Activated CD8-positive, alpha-beta memory T cell treated with anti-CD3 and anti-CD28 coated beads for 48 hours (primary cell): Measurements from ENCODE around the gene CHPF.

Experiments used
- DNase-seq, 3 experiments: peaks; one replicate each; pipeline ENCODE4 v3.0.0-alpha.2; 2020; ENCODE audit warnings: low read depth in 2 of 3, low spot score in 2 of 3

CHPF gene

GRCh38 chr2:219569041-219569440 lies 25.4 kb upstream of the CHPF start:
- DNase-seq = no peak

DNA sequence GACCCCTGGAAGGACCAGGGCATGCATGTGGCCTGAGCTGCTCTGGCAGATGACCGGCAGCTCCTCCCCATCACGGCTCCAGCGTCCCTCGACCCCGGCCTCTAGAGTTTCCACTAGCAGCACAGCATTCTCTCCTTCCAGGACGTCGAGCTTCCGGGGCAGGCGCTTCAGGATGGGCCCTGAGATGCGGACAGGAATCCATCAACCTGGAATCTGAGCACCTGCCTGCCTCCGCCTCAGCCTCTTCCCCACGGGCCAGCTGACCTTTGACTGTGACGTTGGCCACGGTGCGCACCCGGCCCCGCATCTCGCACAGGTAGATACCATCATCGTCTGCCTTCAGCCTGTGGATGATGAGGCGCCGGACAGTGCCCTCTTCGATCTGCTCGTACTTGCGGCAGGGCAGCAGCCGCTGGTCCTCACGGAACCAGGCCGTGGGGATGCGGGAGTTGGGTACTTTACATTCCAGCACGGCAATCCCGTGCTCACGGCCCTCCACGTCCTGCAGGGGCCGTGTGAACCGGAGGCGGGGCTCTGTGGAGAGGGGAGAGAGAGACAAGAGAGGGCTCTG lies 24.3 kb upstream of the CHPF start:
- DNase-seq = no peak

DNA sequence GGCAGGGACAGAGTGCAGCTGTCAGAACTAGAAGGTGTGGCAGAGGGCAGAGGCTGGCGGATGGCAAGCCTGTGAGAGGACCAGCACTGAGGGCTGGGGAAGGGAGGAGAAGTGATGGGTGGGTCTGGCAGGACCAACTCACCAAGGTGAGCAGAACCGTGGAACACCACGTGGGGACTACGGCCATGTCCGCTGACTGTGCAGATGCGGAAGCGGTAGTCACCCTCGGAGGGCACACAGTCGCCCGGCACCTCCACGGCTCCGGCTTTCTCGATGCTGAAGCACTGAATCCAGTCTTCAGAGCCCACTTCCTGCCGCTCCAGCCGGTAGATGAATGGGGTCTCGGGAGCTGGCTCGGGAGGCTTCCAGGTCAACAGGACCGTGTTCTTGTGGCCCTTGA lies 23.5 kb upstream of the CHPF start:
- DNase-seq = no peak

GRCh38 chr2:219566640-219567039 lies 23.0 kb upstream of the CHPF start:
- no peak for DNase-seq

GRCh38 chr2:219565130-219566080 lies 21.8 kb upstream of the CHPF start:
- no peak for DNase-seq

- no peak for DNase-seq
Measured at GRCh38 chr2:219563271-219563928, 19.8 kb upstream of the CHPF start.

- DNase-seq = no peak
Measured at GRCh38 chr2:219562049-219563020, 18.7 kb upstream of the CHPF start.

- no peak for DNase-seq
Measured at GRCh38 chr2:219561179-219562048, 17.8 kb upstream of the CHPF start.

DNA sequence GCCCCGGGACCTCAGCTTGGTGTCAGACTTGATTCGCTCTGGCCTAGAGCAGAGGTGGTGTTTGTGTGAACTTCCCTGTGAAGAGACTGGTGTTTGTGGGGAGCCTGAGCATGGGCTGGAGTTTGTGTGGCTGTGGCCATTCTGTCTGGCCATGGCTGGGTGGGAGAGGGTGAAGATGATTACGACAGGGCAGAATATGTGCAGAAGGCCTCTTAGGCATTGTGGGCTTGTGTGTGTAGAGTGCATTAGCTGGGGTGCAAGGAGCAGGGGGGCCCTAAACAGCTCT lies 17.2 kb upstream of the CHPF start:
- no peak for DNase-seq

GRCh38 chr2:219560037-219560892 lies 16.7 kb upstream of the CHPF start:
- no peak for DNase-seq

DNA sequence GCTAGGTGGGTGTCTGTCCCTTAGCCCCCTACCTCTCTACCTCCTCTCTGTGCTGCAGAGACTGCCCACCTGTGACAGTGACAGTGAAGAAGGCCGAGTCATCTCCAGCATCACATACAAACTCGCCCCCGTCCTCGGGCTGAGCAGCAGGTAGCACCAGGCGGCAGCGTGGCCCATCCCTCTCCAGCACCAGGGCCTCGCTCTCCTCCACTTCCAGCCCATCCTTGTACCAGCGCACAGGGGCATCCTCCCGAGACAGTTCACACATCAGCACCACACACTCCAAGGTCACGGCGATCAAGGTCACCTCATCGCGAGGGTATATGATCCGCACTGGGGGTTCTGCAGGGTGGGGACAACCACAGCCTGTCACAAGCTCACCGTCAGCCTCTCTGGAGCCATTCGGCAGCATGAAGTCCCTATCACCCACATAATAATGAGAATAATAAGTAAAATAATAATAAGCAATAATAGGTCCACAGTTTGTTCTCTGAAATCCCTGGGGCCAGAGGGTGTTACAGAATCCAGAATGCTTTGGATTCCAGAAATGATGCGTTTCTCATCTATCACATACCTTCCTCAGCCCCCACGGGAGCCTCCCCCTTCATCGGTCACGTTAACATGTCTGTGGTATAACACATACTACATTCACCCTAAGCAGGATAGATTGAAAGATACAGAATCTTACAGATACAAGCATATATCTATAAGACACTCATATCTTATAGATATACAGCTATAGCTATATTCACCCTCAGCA lies 15.7 kb upstream of the CHPF start:
- DNase-seq = no peak

DNA sequence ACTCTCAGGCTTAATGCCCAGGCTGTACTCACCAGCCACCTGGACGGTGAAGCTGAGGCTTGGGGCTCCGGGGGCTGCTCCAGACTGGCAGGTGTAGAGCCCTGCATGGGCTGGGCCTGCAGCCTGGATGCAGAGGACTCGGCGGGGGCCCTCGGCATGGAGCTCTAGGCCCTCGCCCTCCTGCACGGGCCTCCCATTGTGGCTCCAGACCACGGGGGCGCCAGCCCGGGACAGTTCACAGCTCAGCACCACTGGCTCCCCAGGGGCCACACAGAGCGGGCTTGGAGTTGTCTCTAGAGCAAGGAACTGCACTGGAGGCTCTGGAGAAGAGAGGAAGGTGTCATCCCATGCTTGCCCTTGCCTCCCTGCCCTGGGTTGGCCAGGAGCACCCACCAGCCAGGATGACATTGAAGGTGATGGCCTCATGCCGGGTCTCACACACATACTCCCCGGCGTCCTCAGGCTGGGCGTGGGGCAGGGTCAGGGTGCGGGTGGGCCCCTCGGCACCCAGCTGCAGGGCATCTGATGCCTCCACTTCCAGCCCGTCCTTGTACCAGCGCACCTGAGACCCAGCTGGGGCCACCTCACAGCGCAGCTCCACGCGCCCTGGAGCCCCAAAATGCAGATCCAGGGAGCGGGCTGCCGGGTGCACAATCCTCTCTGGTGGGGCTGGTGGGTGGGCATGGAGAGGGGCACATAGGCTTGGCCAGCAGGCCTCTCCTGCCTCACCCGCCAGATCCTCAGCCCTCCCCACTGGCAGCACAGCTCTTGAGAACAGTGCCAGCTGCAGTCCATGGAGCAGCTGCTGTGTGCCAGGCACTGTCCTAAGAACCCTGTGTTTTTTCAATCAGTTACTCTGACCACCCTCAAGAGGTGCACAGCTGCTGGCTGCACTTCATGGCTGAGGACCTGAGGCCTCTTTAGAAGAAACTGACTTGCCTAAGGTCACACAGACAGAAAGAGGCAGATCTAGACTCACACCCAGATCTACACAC lies 14.5 kb upstream of the CHPF start:
- DNase-seq = no peak

DNA sequence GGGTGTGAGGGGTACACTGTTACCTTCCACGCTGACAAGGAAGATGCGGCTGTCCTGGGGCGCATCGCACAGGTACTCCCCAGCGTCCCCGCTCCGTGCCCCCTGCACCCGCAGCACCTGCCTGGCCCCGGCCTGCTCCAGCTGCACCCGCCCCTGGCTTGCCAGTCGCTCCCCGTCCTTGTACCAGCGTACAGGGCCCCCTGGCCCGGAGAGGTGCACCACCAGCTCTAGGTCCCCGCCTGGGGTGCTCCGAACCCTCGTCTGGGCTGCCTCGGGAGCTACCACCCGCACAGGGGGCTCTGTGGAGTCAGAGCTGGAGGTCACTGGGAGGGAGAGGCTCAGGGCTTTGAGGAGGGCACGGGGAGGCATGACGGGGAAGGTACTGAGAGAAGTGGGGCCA lies 13.7 kb upstream of the CHPF start:
- no peak for DNase-seq

GRCh38 chr2:219556413-219556812 lies 12.8 kb upstream of the CHPF start:
- no peak for DNase-seq

GRCh38 chr2:219555956-219556355 lies 12.3 kb upstream of the CHPF start:
- no peak for DNase-seq

- DNase-seq = no peak
Measured at GRCh38 chr2:219554350-219554749, 10.7 kb upstream of the CHPF start.

DNA sequence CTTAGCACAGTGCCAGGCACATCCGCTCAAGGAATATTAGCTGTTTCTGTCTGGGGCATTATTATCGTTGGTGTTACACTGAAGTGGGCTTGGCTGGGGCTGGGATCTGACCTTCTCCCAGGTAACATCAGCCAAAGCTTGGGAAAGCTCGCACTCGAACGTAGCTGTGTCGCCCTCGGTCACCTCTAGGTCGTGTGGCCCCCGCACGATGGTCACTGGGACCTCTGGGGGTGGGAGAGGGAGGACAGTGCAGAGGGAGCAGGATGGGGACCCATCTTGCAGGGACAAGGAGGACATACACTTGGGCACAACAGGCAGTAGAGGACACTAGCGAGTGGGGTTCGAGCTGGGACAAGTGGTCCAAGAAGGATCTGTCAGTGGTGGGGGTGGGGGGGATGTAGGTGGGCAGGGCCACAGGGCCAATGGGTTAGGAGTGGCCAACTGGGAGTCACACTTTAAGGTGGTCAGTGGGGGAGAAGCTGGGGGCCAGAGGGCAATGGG lies 9.9 kb upstream of the CHPF start:
- no peak for DNase-seq

- no peak for DNase-seq
Measured at GRCh38 chr2:219553168-219553417, 9.5 kb upstream of the CHPF start.
